GM06990 (cell line): ENCODE measurements around the gene AKTIP.

Experiments
- DNase-seq: peaks from one replicate; pipeline ENCODE4 v3.0.0-alpha.2; 2011; ENCODE audit not compliant: insufficient read length; ENCODE audit errors: extremely low read depth
- H3K27me3 ChIP-seq: replicated peaks from 2 replicates; pipeline ENCODE4 v1.6.0; 2011; ENCODE audit warnings: low read length; ENCODE audit not compliant: control insufficient read depth, insufficient read depth
- H3K36me3 ChIP-seq: 2 replicates; pipeline ENCODE4 v1.5.1; 2011; ENCODE audit warnings: low read length; ENCODE audit not compliant: control insufficient read depth, insufficient read depth
- H3K4me3 ChIP-seq: replicated peaks from 2 replicates; pipeline ENCODE4 v1.5.1; 2011; ENCODE audit warnings: low read depth, mild to moderate bottlenecking, control low read depth, low read length
- CTCF ChIP-seq: IDR thresholded peaks from 2 replicates; pipeline ENCODE4 v1.5.1; 2011; ENCODE audit warnings: low read length, control low read depth, mild to moderate bottlenecking, inconsistent platforms; ENCODE audit not compliant: insufficient read depth, poor library complexity, severe bottlenecking

The AKTIP gene

GRCh38 chr16:53506254-53506653 lies 3.2 kb upstream of the AKTIP start:
- Histone ChIP-seq H3K4me3 (no peak overlapping the region), H3K36me3 (no peaks in the 10 kb centered on the region), H3K27me3 (no peaks in the 10 kb centered on the region)
- DNase-seq, result no peak
- no peak for TF ChIP-seq CTCF

- H3K4me3 ChIP-seq, result peak overlapping the region; percentile 83
- DNase-seq, result no peak
- no peaks in the 10 kb centered on the region for H3K27me3 ChIP-seq
- no peak for TF ChIP-seq CTCF
- H3K36me3 ChIP-seq, result no peaks in the 10 kb centered on the region
These were observed 1.7 kb upstream of the AKTIP start for GRCh38 chr16:53504665-53505064.

- Histone ChIP-seq H3K36me3 (no peaks in the 10 kb centered on the region), H3K4me3 (peak overlapping the region; percentile 83), H3K27me3 (no peaks in the 10 kb centered on the region)
- TF ChIP-seq CTCF, result no peak
- peak; percentile 48 for DNase-seq
These were observed 1.1 kb upstream of the AKTIP start for GRCh38 chr16:53503991-53504663.

- H3K36me3 ChIP-seq, result no peaks in the 10 kb centered on the region
- H3K4me3 ChIP-seq, result peak overlapping the region; percentile 83
- no peak for TF ChIP-seq CTCF
- DNase-seq, result peak; percentile 98
- no peaks in the 10 kb centered on the region for H3K27me3 ChIP-seq
These were observed 388 bp upstream of the AKTIP start for GRCh38 chr16:53503270-53503923.

GRCh38 chr16:53501216-53501859 lies 1.7 kb downstream of the AKTIP start:
- DNase-seq, result no peak
- Histone ChIP-seq H3K4me3 (no peak overlapping the region; the same call in 1 of the 2 replicates), H3K27me3 (no peaks in the 10 kb centered on the region), H3K36me3 (peaks cover 7% of the 10 kb centered on the region)
- TF ChIP-seq CTCF, result no peak
